A204.1 (cell line): ENCODE results near the gene CHEK2.
"Not testable (repeated sequence)": the region's sequence is repeated elsewhere in the genome, so short reads cannot be mapped to it uniquely, and the experiment has no call there.

ENCODE experiments used
- FAIRE-seq: peaks from 2 replicates; lab custom pipeline; 2012; peaks lifted over from hg19 to GRCh38; lab: Jason Lieb, UNC

Gene CHEK2

GRCh38 chr22:28741200-28741784 lies 328 bp downstream of the CHEK2 start:
- no peak for FAIRE-seq

GRCh38 chr22:28738876-28739275 lies 2.7 kb downstream of the CHEK2 start:
- FAIRE-seq = not testable (repeated sequence)

- no peak for FAIRE-seq
These were observed 3.9 kb downstream of the CHEK2 start for GRCh38 chr22:28737701-28738100.

GRCh38 chr22:28736301-28737155 lies 5.1 kb downstream of the CHEK2 start:
- no peak for FAIRE-seq

GRCh38 chr22:28734393-28734792 lies 7.2 kb downstream of the CHEK2 start:
- no peak for FAIRE-seq

GRCh38 chr22:28730179-28730578 lies 11.4 kb downstream of the CHEK2 start:
- FAIRE-seq = no peak

GRCh38 chr22:28728621-28729313 lies 12.9 kb downstream of the CHEK2 start:
- FAIRE-seq = no peak

GRCh38 chr22:28728002-28728401 lies 13.6 kb downstream of the CHEK2 start:
- FAIRE-seq = no peak

GRCh38 chr22:28718044-28718443 lies 23.6 kb downstream of the CHEK2 start:
- no peak for FAIRE-seq

GRCh38 chr22:28716686-28717085 lies 24.9 kb downstream of the CHEK2 start:
- no peak for FAIRE-seq

GRCh38 chr22:28715611-28716010 lies 26.0 kb downstream of the CHEK2 start:
- FAIRE-seq = no peak

- FAIRE-seq = no peak
These were observed 27.5 kb downstream of the CHEK2 start for GRCh38 chr22:28714043-28714628.

GRCh38 chr22:28711820-28712777 lies 29.5 kb downstream of the CHEK2 start:
- FAIRE-seq = no peak

- peak; percentile 30 for FAIRE-seq
These were observed 30.3 kb downstream of the CHEK2 start for GRCh38 chr22:28711341-28711740.

- FAIRE-seq = no peak
These were observed 30.9 kb downstream of the CHEK2 start for GRCh38 chr22:28710576-28711191.

- no peak for FAIRE-seq
These were observed 31.5 kb downstream of the CHEK2 start for GRCh38 chr22:28710107-28710506.

- no peak for FAIRE-seq
These were observed 34.8 kb downstream of the CHEK2 start for GRCh38 chr22:28706845-28707244.

- no peak for FAIRE-seq
These were observed 38.2 kb downstream of the CHEK2 start for GRCh38 chr22:28703436-28703835.

GRCh38 chr22:28702891-28703290 lies 38.7 kb downstream of the CHEK2 start:
- FAIRE-seq = no peak

- FAIRE-seq = not testable (repeated sequence)
These were observed 48.4 kb downstream of the CHEK2 start for GRCh38 chr22:28693041-28693760.
